H1 (cell line): ENCODE data around the gene NDUFA13. TPM values are rescaled to one million over a fixed set of nuclear protein-coding genes. Genes with fewer than 3 reads are reported as not detected.

Source experiments
- CTCF ChIA-PET: fragments of 300-600 bp; sonication (Branson Sonifier 250); formaldehyde crosslinking; loops from one replicate; lab custom pipeline; 2021; ENCODE audit not compliant: partially characterized antibody; lab: Charles Lee
- POLR2A ChIA-PET: fragments of 300-600 bp; sonication (Branson Sonifier 250); formaldehyde crosslinking; loops from one replicate; lab custom pipeline; 2021; ENCODE audit warnings: inconsistent platforms; ENCODE audit not compliant: partially characterized antibody; lab: Charles Lee
- DNase-seq, 2 experiments: peaks; one replicate each; pipeline versions ENCODE4 v3.0.0 to v3.0.0-alpha.2; 2010 to 2022; ENCODE audit warnings: low spot score in 2 of 2, low read depth in 1 of 2, mixed read lengths in 1 of 2
- FAIRE-seq: peaks from 2 replicates; lab custom pipeline; 2011; peaks lifted over from hg19 to GRCh38; lab: Jason Lieb, UNC
- H2AFZ ChIP-seq: 2 replicates; pipeline ENCODE4 v1.8.1; 2012; ENCODE audit warnings: low read length, inconsistent platforms
- H2AK5ac ChIP-seq: 2 replicates; pipeline ENCODE4 v1.6.1; 2013; ENCODE audit warnings: low read depth, low read length
- H2BK120ac ChIP-seq: replicated peaks from 2 replicates; pipeline ENCODE3; 2013; ENCODE audit warnings: low read depth, low read length, inconsistent platforms
- H2BK12ac ChIP-seq: 2 replicates; pipeline ENCODE4 v1.6.1; 2013; ENCODE audit warnings: low read depth, low read length
- H2BK15ac ChIP-seq: 2 replicates; pipeline ENCODE4 v1.6.1; 2013; ENCODE audit warnings: low read length
- H2BK20ac ChIP-seq: 2 replicates; pipeline ENCODE4 v1.6.1; 2013; ENCODE audit warnings: low read length
- H2BK5ac ChIP-seq: 2 replicates; pipeline ENCODE4 v1.6.1; 2013; ENCODE audit warnings: low read depth, low read length
- H3K14ac ChIP-seq: 2 replicates; pipeline ENCODE4 v1.6.1; 2013; ENCODE audit warnings: inconsistent platforms; ENCODE audit not compliant: insufficient read length
- H3K18ac ChIP-seq: 2 replicates; pipeline ENCODE4 v1.6.1; 2013; ENCODE audit warnings: low read length; ENCODE audit errors: extremely low read depth
- H3K23ac ChIP-seq: 2 replicates; pipeline ENCODE4 v1.6.1; 2013; ENCODE audit warnings: inconsistent platforms; ENCODE audit not compliant: insufficient read length
- H3K23me2 ChIP-seq: 2 replicates; pipeline ENCODE4 v1.6.1; 2013; ENCODE audit warnings: low read depth, low read length
- H3K27ac ChIP-seq: 2 replicates; pipeline ENCODE4 v1.6.1; 2011; ENCODE audit warnings: low read depth, low read length, inconsistent platforms
- H3K27me3 ChIP-seq, 4 experiments: replicated peaks in 1 of 4; 1 replicate in 1 of 4; 2 replicates in 3 of 4; pipeline versions ENCODE4 v1.6.1 to v1.8.1; 2011 to 2013; ENCODE audit warnings: low read length in 3 of 4, mild to moderate bottlenecking in 3 of 4, inconsistent platforms in 2 of 4, mixed read lengths in 2 of 4, moderate library complexity in 1 of 4; ENCODE audit not compliant: control insufficient read depth in 3 of 4, insufficient read depth in 3 of 4; ENCODE audit errors: extremely low read depth in 1 of 4
- H3K36me3 ChIP-seq, 4 experiments: 2 replicates each; pipeline versions ENCODE4 v1.6.1 to v1.8.1; 2011 to 2013; ENCODE audit warnings: mild to moderate bottlenecking in 4 of 4, low read length in 3 of 4, moderate library complexity in 2 of 4, control low read depth in 1 of 4, inconsistent platforms in 1 of 4; ENCODE audit not compliant: insufficient read depth in 4 of 4, control insufficient read depth in 2 of 4
- H3K4ac ChIP-seq: replicated peaks from 2 replicates; pipeline ENCODE3; 2013; ENCODE audit warnings: low read length, low read depth, mixed read lengths, inconsistent platforms; ENCODE audit not compliant: insufficient read length
- H3K4me1 ChIP-seq, 4 experiments: replicated peaks in 1 of 4; 1 replicate in 1 of 4; 2 replicates in 3 of 4; pipeline versions ENCODE4 v1.6.1 to v1.8.1; 2011 to 2013; ENCODE audit warnings: low read length in 3 of 4, inconsistent platforms in 2 of 4, mixed read lengths in 1 of 4; ENCODE audit not compliant: insufficient read depth in 4 of 4, control insufficient read depth in 3 of 4
- H3K4me2 ChIP-seq, 2 experiments: 2 replicates each; pipeline versions ENCODE4 v1.6.1 to v1.8.1; 2011 to 2013; ENCODE audit warnings: low read depth in 2 of 2, low read length in 2 of 2, control low read depth in 1 of 2, inconsistent platforms in 1 of 2, mild to moderate bottlenecking in 1 of 2; ENCODE audit not compliant: insufficient read depth in 1 of 2
- H3K4me3 ChIP-seq, 4 experiments: fragments of 200-600, 300-600 bp in 1 of 4; sonication (generic), shearing (Covaris generic), sonication (Bioruptor Twin) in 1 of 4; 2 replicates each; pipeline versions ENCODE4 v1.5.1 to v1.8.1; 2011 to 2016; ENCODE audit warnings: low read length in 4 of 4, low read depth in 3 of 4, control low read depth in 2 of 4, inconsistent platforms in 2 of 4, mild to moderate bottlenecking in 2 of 4, mixed read lengths in 1 of 4, moderate library complexity in 1 of 4; ENCODE audit not compliant: insufficient read depth in 2 of 4; ENCODE audit errors: extremely low read depth in 1 of 4
- H3K56ac ChIP-seq: replicated peaks from 2 replicates; pipeline ENCODE3; 2013; ENCODE audit warnings: low read depth, mild to moderate bottlenecking, mixed read lengths, low read length, inconsistent platforms; ENCODE audit not compliant: insufficient read length
- H3K79me1 ChIP-seq: 2 replicates; pipeline ENCODE4 v1.6.1; 2013; ENCODE audit warnings: low read depth, low read length, control low read depth
- H3K79me2 ChIP-seq, 2 experiments: 2 replicates each; pipeline versions ENCODE4 v1.6.1 to v1.8.1; 2012 to 2013; ENCODE audit warnings: low read length in 2 of 2, mild to moderate bottlenecking in 2 of 2, inconsistent platforms in 1 of 2; ENCODE audit not compliant: insufficient read depth in 2 of 2, control insufficient read depth in 1 of 2
- H3K9ac ChIP-seq, 4 experiments: replicated peaks in 1 of 4; 1 replicate in 1 of 4; 2 replicates in 3 of 4; pipeline versions ENCODE4 v1.6.1 to v1.8.1; 2011 to 2013; ENCODE audit warnings: low read depth in 3 of 4, low read length in 3 of 4, control low read depth in 2 of 4, mild to moderate bottlenecking in 2 of 4, moderate library complexity in 2 of 4, inconsistent platforms in 1 of 4; ENCODE audit errors: extremely low read depth in 1 of 4
- H3K9me3 ChIP-seq, 2 experiments: 2 replicates each; pipeline versions ENCODE4 v1.6.1 to v1.8.1; 2012 to 2013; ENCODE audit warnings: mild to moderate bottlenecking in 2 of 2, moderate library complexity in 2 of 2, control low read depth in 1 of 2, inconsistent platforms in 1 of 2, low read depth in 1 of 2, low read length in 1 of 2, mixed read lengths in 1 of 2; ENCODE audit not compliant: insufficient read depth in 2 of 2
- H4K20me1 ChIP-seq, 2 experiments: replicated peaks in 1 of 2; 2 replicates each; pipeline versions ENCODE3 to v1.8.1; 2011 to 2013; ENCODE audit warnings: inconsistent platforms in 2 of 2, low read length in 2 of 2, mild to moderate bottlenecking in 1 of 2; ENCODE audit not compliant: insufficient read depth in 2 of 2, control insufficient read depth in 1 of 2
- H4K5ac ChIP-seq: 2 replicates; pipeline ENCODE4 v1.6.1; 2013; ENCODE audit warnings: low read length, low read depth, mixed read lengths, inconsistent platforms; ENCODE audit not compliant: insufficient read length
- H4K8ac ChIP-seq: 2 replicates; pipeline ENCODE4 v1.8.0; 2013; ENCODE audit warnings: mild to moderate bottlenecking, moderate library complexity, low read length, inconsistent platforms; ENCODE audit not compliant: insufficient read depth; ENCODE audit errors: extremely low read depth
- H4K91ac ChIP-seq: replicated peaks from 2 replicates; pipeline ENCODE3; 2013; ENCODE audit warnings: low read length, mixed read lengths, inconsistent platforms; ENCODE audit not compliant: insufficient read length
- FOSL1 ChIP-seq: IDR thresholded peaks from 2 replicates; pipeline ENCODE4 v1.6.1; 2011; ENCODE audit warnings: mild to moderate bottlenecking, low read depth, low read length, moderate library complexity; ENCODE audit not compliant: insufficient read depth
- SP2 ChIP-seq: IDR thresholded peaks from 2 replicates; pipeline ENCODE4 v1.6.1; 2012; ENCODE audit warnings: mild to moderate bottlenecking, low read length, inconsistent platforms
- SRF ChIP-seq: IDR thresholded peaks from 2 replicates; pipeline ENCODE4 v1.6.1; 2011; ENCODE audit warnings: mild to moderate bottlenecking, low read depth, low read length, moderate library complexity
- WGBS, 2 experiments: shearing (Covaris generic) in 1 of 2; methylation state at CpG; one replicate each; pipeline versions ENCODE4 v1.1.6 to v1.1.7; 2013 to 2015; ENCODE audit warnings: low lambda C conversion rate in 2 of 2, mixed read lengths in 2 of 2, inconsistent platforms in 1 of 2, low coverage in 1 of 2, missing lambda C conversion rate in 1 of 2; ENCODE audit not compliant: insufficient replicate concordance in 2 of 2, insufficient coverage in 1 of 2, insufficient read length in 1 of 2; ENCODE audit errors: extremely low coverage in 1 of 2, missing lambda C conversion rate in 1 of 2; 5-methylcytosine and 5-hydroxymethylcytosine counted together
- polyA plus RNA-seq, 7 experiments: library from polyadenylated mRNA; depleted of rRNA in 3 of 7; stranded (reverse) in 5 of 7; unstranded in 2 of 7; fragments of >200 nt in 5 of 7; fragments of 200-250 nt in 2 of 7; gene quantifications; 1 replicate in 5 of 7; 2 replicates in 1 of 7; 4 replicates in 1 of 7; pipeline versions ENCODE4 v1.2.1 to v1.2.3, GENCODE V29; 2011 to 2013; ENCODE audit warnings: missing spikeins in 2 of 7, mixed read lengths in 2 of 7
- total RNA-seq: library from RNA; stranded (reverse); fragmentation: NEBNext Ultra II Directional; extraction: Animal tissue kit (Norgen Biotek cat#: 25700); gene quantifications from 2 replicates; pipeline ENCODE4 v1.2.1, GENCODE V29; 2021

The NDUFA13 gene
- total and polyA plus RNA-seq, 2 of the 8 experiments (the other 6 are each of a cell fraction or from before 2014, with no cell fraction given) = 413 to 1,105 TPM

DNA sequence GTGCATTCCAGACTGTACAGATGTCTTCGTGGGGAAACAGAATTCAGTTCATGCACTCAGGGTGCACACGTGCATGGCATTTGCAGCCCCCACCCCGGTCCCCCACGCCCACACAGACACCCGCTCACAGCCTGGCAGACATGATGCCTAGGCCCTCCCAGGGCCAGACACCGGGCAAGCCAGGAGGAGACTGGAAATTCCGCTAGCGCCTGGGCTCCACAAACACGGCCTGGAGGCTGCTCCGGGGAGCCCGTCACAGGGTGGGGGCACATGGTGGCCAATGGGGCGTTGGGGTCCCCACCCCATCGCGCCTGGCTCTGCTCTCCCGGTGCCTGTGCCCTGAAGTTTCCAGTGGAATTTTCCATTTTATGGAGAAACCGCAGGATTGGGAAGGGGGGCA, 25.6 kb downstream of the NDUFA13 start:
- DNase-seq (no peak), FAIRE-seq (no peak)
- Histone ChIP-seq H4K20me1 (peaks cover 3% of the 10 kb centered on the region in 2 experiments), H3K27ac (no peak overlapping the region), H4K5ac (no peak overlapping the region), H2BK20ac (no peak overlapping the region), H2BK12ac (no peak overlapping the region), H2AK5ac (no peak overlapping the region), H2BK5ac (no peak overlapping the region), H3K9me3 (peaks cover 0 to 4% of the 10 kb centered on the region in 2 experiments; a peak in 1 of 4 replicates), H4K8ac (no peak overlapping the region), H3K4me2 (peak overlapping the region in 1 of 2 experiments; percentile 52; a peak in 2 of 4 replicates), H3K18ac (no peak overlapping the region; the same call in 1 of the 2 replicates), H4K91ac (no peak overlapping the region), H3K79me1 (no peaks in the 10 kb centered on the region), H3K36me3 (no peaks in the 10 kb centered on the region), H3K23ac (no peak overlapping the region), H2AFZ (no peak overlapping the region), H3K56ac (no peak overlapping the region), H3K27me3 (peaks cover 6 to 26% (median 20%) of the 10 kb centered on the region in 4 experiments), H3K79me2 (no peaks in the 10 kb centered on the region), H3K4me3 (no peak overlapping the region), H3K23me2 (peaks cover 9% of the 10 kb centered on the region; the same call in 1 of the 2 replicates), H3K9ac (no peak overlapping the region), H3K4ac (no peak overlapping the region), H2BK15ac (no peak overlapping the region), H2BK120ac (no peak overlapping the region), H3K4me1 (peaks cover 0 to 8% (median 3%) of the 10 kb centered on the region in 4 experiments; a peak in 3 of 7 replicates), H3K14ac (no peak overlapping the region)
- ChIA-PET CTCF (interaction anchor here (0.6 to 8.2 kb wide), 8 partner anchors 9 to 459 kb away, joined by 3 to 104 read pairs (median 4); partner anchors contain the start of gene YJEFN3), POLR2A (interaction anchor here (0.6 to 1.6 kb wide), 6 partner anchors 9 to 87 kb away, joined by 3 to 5 read pairs (median 4); partner anchors contain the start of genes LPAR2, NDUFA13 and TSSK6)
- TF ChIP-seq FOSL1 (no peak), SP2 (no peak), SRF (no peak)
- 93% methylated on average over 15 of the region's 16 CpGs; no CpG with 5 or more reads in 1 of the 2 experiments for WGBS, 2 experiments
